H1 (cell line): ENCODE data around the gene WFDC10B. TPM values are rescaled to one million over a fixed set of nuclear protein-coding genes. Genes with fewer than 3 reads are reported as not detected.

ENCODE experiments used
- CTCF ChIA-PET: fragments of 300-600 bp; sonication (Branson Sonifier 250); formaldehyde crosslinking; loops from one replicate; lab custom pipeline; 2021; ENCODE audit not compliant: partially characterized antibody; lab: Charles Lee
- POLR2A ChIA-PET: fragments of 300-600 bp; sonication (Branson Sonifier 250); formaldehyde crosslinking; loops from one replicate; lab custom pipeline; 2021; ENCODE audit warnings: inconsistent platforms; ENCODE audit not compliant: partially characterized antibody; lab: Charles Lee
- DNase-seq, 2 experiments: peaks; one replicate each; pipeline versions ENCODE4 v3.0.0 to v3.0.0-alpha.2; 2010 to 2022; ENCODE audit warnings: low spot score in 2 of 2, low read depth in 1 of 2, mixed read lengths in 1 of 2
- FAIRE-seq: peaks from 2 replicates; lab custom pipeline; 2011; peaks lifted over from hg19 to GRCh38; lab: Jason Lieb, UNC
- H2AFZ ChIP-seq: 2 replicates; pipeline ENCODE4 v1.8.1; 2012; ENCODE audit warnings: low read length, inconsistent platforms
- H2AK5ac ChIP-seq: 2 replicates; pipeline ENCODE4 v1.6.1; 2013; ENCODE audit warnings: low read depth, low read length
- H2BK120ac ChIP-seq: replicated peaks from 2 replicates; pipeline ENCODE3; 2013; ENCODE audit warnings: low read depth, low read length, inconsistent platforms
- H2BK12ac ChIP-seq: 2 replicates; pipeline ENCODE4 v1.6.1; 2013; ENCODE audit warnings: low read depth, low read length
- H2BK15ac ChIP-seq: 2 replicates; pipeline ENCODE4 v1.6.1; 2013; ENCODE audit warnings: low read length
- H2BK20ac ChIP-seq: 2 replicates; pipeline ENCODE4 v1.6.1; 2013; ENCODE audit warnings: low read length
- H2BK5ac ChIP-seq: 2 replicates; pipeline ENCODE4 v1.6.1; 2013; ENCODE audit warnings: low read depth, low read length
- H3K14ac ChIP-seq: 2 replicates; pipeline ENCODE4 v1.6.1; 2013; ENCODE audit warnings: inconsistent platforms; ENCODE audit not compliant: insufficient read length
- H3K18ac ChIP-seq: 2 replicates; pipeline ENCODE4 v1.6.1; 2013; ENCODE audit warnings: low read length; ENCODE audit errors: extremely low read depth
- H3K23ac ChIP-seq: 2 replicates; pipeline ENCODE4 v1.6.1; 2013; ENCODE audit warnings: inconsistent platforms; ENCODE audit not compliant: insufficient read length
- H3K23me2 ChIP-seq: 2 replicates; pipeline ENCODE4 v1.6.1; 2013; ENCODE audit warnings: low read depth, low read length
- H3K27ac ChIP-seq: 2 replicates; pipeline ENCODE4 v1.6.1; 2011; ENCODE audit warnings: low read depth, low read length, inconsistent platforms
- H3K27me3 ChIP-seq, 4 experiments: replicated peaks in 1 of 4; 1 replicate in 1 of 4; 2 replicates in 3 of 4; pipeline versions ENCODE4 v1.6.1 to v1.8.1; 2011 to 2013; ENCODE audit warnings: low read length in 3 of 4, mild to moderate bottlenecking in 3 of 4, inconsistent platforms in 2 of 4, mixed read lengths in 2 of 4, moderate library complexity in 1 of 4; ENCODE audit not compliant: control insufficient read depth in 3 of 4, insufficient read depth in 3 of 4; ENCODE audit errors: extremely low read depth in 1 of 4
- H3K36me3 ChIP-seq, 4 experiments: 2 replicates each; pipeline versions ENCODE4 v1.6.1 to v1.8.1; 2011 to 2013; ENCODE audit warnings: mild to moderate bottlenecking in 4 of 4, low read length in 3 of 4, moderate library complexity in 2 of 4, control low read depth in 1 of 4, inconsistent platforms in 1 of 4; ENCODE audit not compliant: insufficient read depth in 4 of 4, control insufficient read depth in 2 of 4
- H3K4ac ChIP-seq: replicated peaks from 2 replicates; pipeline ENCODE3; 2013; ENCODE audit warnings: low read length, low read depth, mixed read lengths, inconsistent platforms; ENCODE audit not compliant: insufficient read length
- H3K4me1 ChIP-seq, 4 experiments: replicated peaks in 1 of 4; 1 replicate in 1 of 4; 2 replicates in 3 of 4; pipeline versions ENCODE4 v1.6.1 to v1.8.1; 2011 to 2013; ENCODE audit warnings: low read length in 3 of 4, inconsistent platforms in 2 of 4, mixed read lengths in 1 of 4; ENCODE audit not compliant: insufficient read depth in 4 of 4, control insufficient read depth in 3 of 4
- H3K4me2 ChIP-seq, 2 experiments: 2 replicates each; pipeline versions ENCODE4 v1.6.1 to v1.8.1; 2011 to 2013; ENCODE audit warnings: low read depth in 2 of 2, low read length in 2 of 2, control low read depth in 1 of 2, inconsistent platforms in 1 of 2, mild to moderate bottlenecking in 1 of 2; ENCODE audit not compliant: insufficient read depth in 1 of 2
- H3K4me3 ChIP-seq, 4 experiments: fragments of 200-600, 300-600 bp in 1 of 4; sonication (generic), shearing (Covaris generic), sonication (Bioruptor Twin) in 1 of 4; 2 replicates each; pipeline versions ENCODE4 v1.5.1 to v1.8.1; 2011 to 2016; ENCODE audit warnings: low read length in 4 of 4, low read depth in 3 of 4, control low read depth in 2 of 4, inconsistent platforms in 2 of 4, mild to moderate bottlenecking in 2 of 4, mixed read lengths in 1 of 4, moderate library complexity in 1 of 4; ENCODE audit not compliant: insufficient read depth in 2 of 4; ENCODE audit errors: extremely low read depth in 1 of 4
- H3K56ac ChIP-seq: replicated peaks from 2 replicates; pipeline ENCODE3; 2013; ENCODE audit warnings: low read depth, mild to moderate bottlenecking, mixed read lengths, low read length, inconsistent platforms; ENCODE audit not compliant: insufficient read length
- H3K79me1 ChIP-seq: 2 replicates; pipeline ENCODE4 v1.6.1; 2013; ENCODE audit warnings: low read depth, low read length, control low read depth
- H3K79me2 ChIP-seq, 2 experiments: 2 replicates each; pipeline versions ENCODE4 v1.6.1 to v1.8.1; 2012 to 2013; ENCODE audit warnings: low read length in 2 of 2, mild to moderate bottlenecking in 2 of 2, inconsistent platforms in 1 of 2; ENCODE audit not compliant: insufficient read depth in 2 of 2, control insufficient read depth in 1 of 2
- H3K9ac ChIP-seq, 4 experiments: replicated peaks in 1 of 4; 1 replicate in 1 of 4; 2 replicates in 3 of 4; pipeline versions ENCODE4 v1.6.1 to v1.8.1; 2011 to 2013; ENCODE audit warnings: low read depth in 3 of 4, low read length in 3 of 4, control low read depth in 2 of 4, mild to moderate bottlenecking in 2 of 4, moderate library complexity in 2 of 4, inconsistent platforms in 1 of 4; ENCODE audit errors: extremely low read depth in 1 of 4
- H3K9me3 ChIP-seq, 2 experiments: 2 replicates each; pipeline versions ENCODE4 v1.6.1 to v1.8.1; 2012 to 2013; ENCODE audit warnings: mild to moderate bottlenecking in 2 of 2, moderate library complexity in 2 of 2, control low read depth in 1 of 2, inconsistent platforms in 1 of 2, low read depth in 1 of 2, low read length in 1 of 2, mixed read lengths in 1 of 2; ENCODE audit not compliant: insufficient read depth in 2 of 2
- H4K20me1 ChIP-seq, 2 experiments: replicated peaks in 1 of 2; 2 replicates each; pipeline versions ENCODE3 to v1.8.1; 2011 to 2013; ENCODE audit warnings: inconsistent platforms in 2 of 2, low read length in 2 of 2, mild to moderate bottlenecking in 1 of 2; ENCODE audit not compliant: insufficient read depth in 2 of 2, control insufficient read depth in 1 of 2
- H4K5ac ChIP-seq: 2 replicates; pipeline ENCODE4 v1.6.1; 2013; ENCODE audit warnings: low read length, low read depth, mixed read lengths, inconsistent platforms; ENCODE audit not compliant: insufficient read length
- H4K8ac ChIP-seq: 2 replicates; pipeline ENCODE4 v1.8.0; 2013; ENCODE audit warnings: mild to moderate bottlenecking, moderate library complexity, low read length, inconsistent platforms; ENCODE audit not compliant: insufficient read depth; ENCODE audit errors: extremely low read depth
- H4K91ac ChIP-seq: replicated peaks from 2 replicates; pipeline ENCODE3; 2013; ENCODE audit warnings: low read length, mixed read lengths, inconsistent platforms; ENCODE audit not compliant: insufficient read length
- BRCA1 ChIP-seq: IDR thresholded peaks from 2 replicates; pipeline ENCODE4 v1.6.1; 2012; ENCODE audit warnings: low read depth, low read length, improper control_type of control experiment
- CHD2 ChIP-seq: IDR thresholded peaks from 2 replicates; pipeline ENCODE4 v1.6.1; 2012; ENCODE audit warnings: low read length, improper control_type of control experiment
- CTBP2 ChIP-seq: IDR thresholded peaks from 2 replicates; pipeline ENCODE4 v1.7.0; 2011; ENCODE audit warnings: borderline replicate concordance, mild to moderate bottlenecking, moderate library complexity, mixed read lengths, low read length; ENCODE audit not compliant: insufficient read depth, insufficient read length
- EP300 ChIP-seq, 2 experiments: IDR thresholded peaks; 1 replicate in 1 of 2; 2 replicates in 1 of 2; pipeline ENCODE4 v1.6.1; 2011 to 2012; ENCODE audit warnings: low read depth in 2 of 2, low read length in 2 of 2, mild to moderate bottlenecking in 2 of 2, borderline replicate concordance in 1 of 2, inconsistent platforms in 1 of 2, moderate library complexity in 1 of 2
- EZH2 ChIP-seq: fragments of 200-600 bp; sonication (generic); IDR thresholded peaks from 2 replicates; pipeline ENCODE4 v1.7.1; 2012; ENCODE audit warnings: low read depth, mild to moderate bottlenecking, moderate library complexity, low read length, inconsistent platforms; ENCODE audit not compliant: severe bottlenecking
- GTF2F1 ChIP-seq: IDR thresholded peaks from 2 replicates; pipeline ENCODE4 v1.6.1; 2012; ENCODE audit warnings: low read depth, low read length, improper control_type of control experiment, borderline replicate concordance
- JUND ChIP-seq: IDR thresholded peaks from 2 replicates; pipeline ENCODE4 v1.6.1; 2011; ENCODE audit warnings: mild to moderate bottlenecking, improper control_type of control experiment, low read length
- KDM5A ChIP-seq: fragments of 200-600 bp; IDR thresholded peaks from 2 replicates; pipeline ENCODE4 v1.7.1; 2012; ENCODE audit warnings: mild to moderate bottlenecking, low read length, inconsistent platforms, mixed read lengths
- NANOG ChIP-seq: IDR thresholded peaks from 2 replicates; pipeline ENCODE4 v1.6.1; 2011; ENCODE audit warnings: low read length, low read depth, mild to moderate bottlenecking, inconsistent platforms; ENCODE audit not compliant: insufficient read depth, poor library complexity, severe bottlenecking
- POLR2A ChIP-seq, 2 experiments: IDR thresholded peaks; 1 replicate in 1 of 2; 2 replicates in 1 of 2; pipeline ENCODE4 v1.6.1; 2011; ENCODE audit warnings: low read depth in 2 of 2, low read length in 2 of 2, mild to moderate bottlenecking in 2 of 2; ENCODE audit errors: control extremely low read depth in 1 of 2
- POLR2AphosphoS5 ChIP-seq: IDR thresholded peaks from 2 replicates; pipeline ENCODE4 v1.6.1; 2011; ENCODE audit warnings: low read depth, low read length
- POU5F1 ChIP-seq: IDR thresholded peaks from 2 replicates; pipeline ENCODE4 v1.6.1; 2011; ENCODE audit warnings: low read depth, mild to moderate bottlenecking, low read length, moderate library complexity
- SIN3A ChIP-seq, 2 experiments: IDR thresholded peaks in 1 of 2; conservative IDR thresholded peaks in 1 of 2; 2 replicates each; pipeline ENCODE4 v1.6.1; 2011 to 2012; ENCODE audit warnings: low read length in 2 of 2, improper control_type of control experiment in 1 of 2, low read depth in 1 of 2, mild to moderate bottlenecking in 1 of 2
- SIX5 ChIP-seq: IDR thresholded peaks from 2 replicates; pipeline ENCODE4 v1.6.1; 2011; ENCODE audit warnings: mild to moderate bottlenecking, low read depth, low read length
- SP1 ChIP-seq: IDR thresholded peaks from 2 replicates; pipeline ENCODE4 v1.6.1; 2011; ENCODE audit warnings: low read depth, low read length
- TEAD4 ChIP-seq: IDR thresholded peaks from 2 replicates; pipeline ENCODE4 v1.6.1; 2012; ENCODE audit warnings: low read depth, low read length, inconsistent platforms, mixed read lengths
- WGBS, 2 experiments: shearing (Covaris generic) in 1 of 2; methylation state at CpG; one replicate each; pipeline versions ENCODE4 v1.1.6 to v1.1.7; 2013 to 2015; ENCODE audit warnings: low lambda C conversion rate in 2 of 2, mixed read lengths in 2 of 2, inconsistent platforms in 1 of 2, low coverage in 1 of 2, missing lambda C conversion rate in 1 of 2; ENCODE audit not compliant: insufficient replicate concordance in 2 of 2, insufficient coverage in 1 of 2, insufficient read length in 1 of 2; ENCODE audit errors: extremely low coverage in 1 of 2, missing lambda C conversion rate in 1 of 2; 5-methylcytosine and 5-hydroxymethylcytosine counted together
- polyA plus RNA-seq, 7 experiments: library from polyadenylated mRNA; depleted of rRNA in 3 of 7; stranded (reverse) in 5 of 7; unstranded in 2 of 7; fragments of >200 nt in 5 of 7; fragments of 200-250 nt in 2 of 7; gene quantifications; 1 replicate in 5 of 7; 2 replicates in 1 of 7; 4 replicates in 1 of 7; pipeline versions ENCODE4 v1.2.1 to v1.2.3, GENCODE V29; 2011 to 2013; ENCODE audit warnings: missing spikeins in 2 of 7, mixed read lengths in 2 of 7
- total RNA-seq: library from RNA; stranded (reverse); fragmentation: NEBNext Ultra II Directional; extraction: Animal tissue kit (Norgen Biotek cat#: 25700); gene quantifications from 2 replicates; pipeline ENCODE4 v1.2.1, GENCODE V29; 2021

Gene WFDC10B
- total and polyA plus RNA-seq, 2 of the 8 experiments (the other 6 are each of a cell fraction or from before 2014, with no cell fraction given): 0.21 to 0.54 TPM

GRCh38 chr20:45646875-45647274, 57.9 kb downstream of the WFDC10B start:
- no peaks in the 10 kb centered on the region for H3K23me2 ChIP-seq
- no peak overlapping the region for H2BK20ac ChIP-seq
- 94% methylated on average over 3 of the region's 3 CpGs; no CpG with 5 or more reads in 1 of the 2 experiments for WGBS, 2 experiments
- H2AK5ac ChIP-seq: no peak overlapping the region
- H4K5ac ChIP-seq: no peak overlapping the region
- ChIA-PET POLR2A (no interaction called here), CTCF (no interaction called here)
- H3K23ac ChIP-seq: no peak overlapping the region
- peaks cover 20% of the 10 kb centered on the region in 2 experiments for H3K9me3 ChIP-seq
- no peak overlapping the region for H3K4me2 ChIP-seq
- no peaks in the 10 kb centered on the region for H3K36me3 ChIP-seq
- H3K79me1 ChIP-seq: no peaks in the 10 kb centered on the region
- H2AFZ ChIP-seq: no peak overlapping the region
- H3K4me3 ChIP-seq: no peak overlapping the region
- H3K4ac ChIP-seq: no peak overlapping the region
- no peak overlapping the region for H2BK120ac ChIP-seq
- no peak overlapping the region for H4K91ac ChIP-seq
- no peak for FAIRE-seq
- H3K79me2 ChIP-seq: no peaks in the 10 kb centered on the region
- no peak overlapping the region for H3K18ac ChIP-seq
- H2BK5ac ChIP-seq: no peak overlapping the region
- no peak overlapping the region for H4K8ac ChIP-seq
- no peak overlapping the region for H3K27ac ChIP-seq
- no peak overlapping the region for H2BK15ac ChIP-seq
- no peaks in the 10 kb centered on the region for H4K20me1 ChIP-seq
- H3K9ac ChIP-seq: no peak overlapping the region
- no peak overlapping the region for H2BK12ac ChIP-seq
- no peaks in the 10 kb centered on the region for H3K27me3 ChIP-seq
- no peak overlapping the region for H3K56ac ChIP-seq
- H3K4me1 ChIP-seq: peaks cover 0 to 4% (median 0%) of the 10 kb centered on the region in 4 experiments; a peak in 1 of 7 replicates
- DNase-seq: no peak
- H3K14ac ChIP-seq: no peak overlapping the region
- TF ChIP-seq NANOG: no peak
- TF ChIP-seq EZH2: no peak
- TF ChIP-seq SIN3A (conservative IDR thresholded peaks at IDR 0.05 in 1 of 2, IDR thresholded peaks at IDR 0.05 in 1 of 2; ENCODE audit: low read depth in 1 of 2, low read length in 2 of 2): no peak
- TF ChIP-seq POLR2A (IDR thresholded peaks at IDR 0.05; ENCODE audit: control extremely low read depth in 1 of 2, low read depth in 2 of 2, low read length in 2 of 2): no peak
- no peak for TF ChIP-seq EP300 (IDR thresholded peaks at IDR 0.05; ENCODE audit: borderline replicate concordance in 1 of 2, low read depth in 2 of 2, low read length in 2 of 2)
- no peak for TF ChIP-seq SIX5
- no peak for TF ChIP-seq CTBP2
- TF ChIP-seq JUND: no peak
- no peak for TF ChIP-seq CHD2
- TF ChIP-seq KDM5A: no peak
- TF ChIP-seq SP1: no peak
- no peak for TF ChIP-seq BRCA1
- TF ChIP-seq POLR2AphosphoS5: no peak
- TF ChIP-seq POU5F1: no peak
- TF ChIP-seq GTF2F1: no peak
- TF ChIP-seq TEAD4: no peak
